Heart right ventricle (tissue), 16 donors: ENCODE results near the gene OR8D2. TPM values are rescaled to one million over a fixed set of nuclear protein-coding genes. Genes with fewer than 3 reads are reported as not detected.

Experiments
- ATAC-seq, 8 donors: fragments of 200-7000 bp; cut with Tn5 transposase; one replicate each; pipeline ENCODE4 v1.9.1; 2020; ENCODE audit warnings: mild to moderate bottlenecking in 8 of 8, moderate library complexity in 8 of 8, moderate number of reproducible peaks in 1 of 8
- DNase-seq, 2 donors: peaks; one replicate each; pipeline ENCODE4 v3.0.0-alpha.2; 2020
- H3K27ac ChIP-seq, 10 donors: fragments of 200-600 bp; sonication (generic) in 2 of 10; one replicate each; pipeline versions ENCODE4 v1.5.0 to v1.8.0; 2020 to 2022; ENCODE audit warnings: mild to moderate bottlenecking in 3 of 10
- H3K27me3 ChIP-seq, 7 donors: fragments of 200-600 bp; one replicate each; pipeline ENCODE4 v1.8.0; 2021 to 2022; ENCODE audit warnings: mild to moderate bottlenecking in 2 of 7
- H3K36me3 ChIP-seq, 9 donors: fragments of 200-600 bp; sonication (generic) in 1 of 9; one replicate each; pipeline versions ENCODE4 v1.5.0 to v1.8.0; 2020 to 2022; ENCODE audit warnings: mild to moderate bottlenecking in 2 of 9
- H3K4me1 ChIP-seq, 9 donors: fragments of 200-600 bp; sonication (generic) in 1 of 9; one replicate each; pipeline versions ENCODE4 v1.5.0 to v1.8.0; 2020 to 2022; ENCODE audit warnings: mild to moderate bottlenecking in 4 of 9
- H3K4me3 ChIP-seq, 10 donors: fragments of 200-600 bp; sonication (generic) in 2 of 10; one replicate each; pipeline versions ENCODE4 v1.5.0 to v1.8.0; 2020 to 2022; ENCODE audit warnings: mild to moderate bottlenecking in 7 of 10, moderate library complexity in 2 of 10
- H3K9me3 ChIP-seq, 11 donors: fragments of 200-600 bp in 10 of 11; sonication (generic) in 2 of 11; one replicate each; pipeline versions ENCODE4 v1.5.0 to v1.8.0; 2013 to 2022; ENCODE audit warnings: mild to moderate bottlenecking in 2 of 11, control low read depth in 1 of 11, moderate library complexity in 1 of 11
- WGBS, 2 donors: extraction: QIAGEN DNeasy Blood & Tissue Kit; methylation state at CpG; one replicate each; pipeline ENCODE4 v1.1.7; 2013; ENCODE audit warnings: inconsistent platforms in 1 of 2; 5-methylcytosine and 5-hydroxymethylcytosine counted together
- intact Hi-C, 10 donors: fragments of 100-400 bp; cut with DNase I; formaldehyde crosslinking; loops; one replicate each; pipeline versions ENCODE4 v1.11.1 to v1.14.2; 2022
- polyA plus RNA-seq, 2 donors: library from polyadenylated mRNA; stranded (reverse); fragments of 200-250 nt; gene quantifications; one replicate each; pipeline ENCODE4 v1.2.3, GENCODE V29; 2013
- total RNA-seq, 10 donors: library from RNA; stranded (reverse); fragmentation: NEBNext Ultra II Directional in 3 of 10; extraction: Animal tissue kit (Norgen Biotek cat#: 25700) in 3 of 10; gene quantifications; one replicate each; pipeline versions ENCODE4 v1.2.1 to v1.2.4, GENCODE V29; 2021 to 2023
- TF ChIP-seq, protein P1 (sequence below), 9 donors: fragments of 200-600 bp; sonication (generic) in 2 of 9; IDR thresholded peaks; one replicate each; pipeline versions ENCODE4 v1.5.0 to v1.8.0; 2021 to 2022; ENCODE audit warnings: antibody characterized with exemption in 9 of 9, mild to moderate bottlenecking in 5 of 9, moderate library complexity in 1 of 9
- donor health status: Arrhythmogenic right ventricular cardiomyopathy.
- donor health status: ischemic (EF 13 %, LVEDD 7.1; RV severe dilation, severe dysfunction).
- donor health status: healthy with polysubstance abuse.
- donor health status: DM: no; HTN: yes; CAD: no.
- donor health status: DM: no; HTN: no; CAD: no.
- donor health status: ischemic (EF 25% LVEDD 6.9; RV normal size, moderate dysfunction).
- donor health status: ischemic (EF 25% LVEDD 5.7; RV mildly dilated, moderate dysfunction).
- donor health status: healthy.
- donor health status: DM: yes; HTN: yes; CAD: no.
- donor health status: Ischemic cardiomyopathy.
- donor health status: ischemic (EF 35%, LVEDD 5.7; RV mildly dilated, moderate dysfunction).
- donor health status: nonischemic (EF 11% LVEDD 7.7; RV severe dilation, severe dysfunction).
- donor health status: DM: yes; HTN: yes; CAD: no.
- donor health status: PGD.
- donor health status: ischemic (EF 29% LVEDD 5.4; RV normal size, mild dysfunction).
- donor health status: nonischemic (EF 23%, LVEDD 6.1; RV moderate dilation, normal function).

The OR8D2 gene
- total and polyA plus RNA-seq, 12 donors = not detected

DNA sequence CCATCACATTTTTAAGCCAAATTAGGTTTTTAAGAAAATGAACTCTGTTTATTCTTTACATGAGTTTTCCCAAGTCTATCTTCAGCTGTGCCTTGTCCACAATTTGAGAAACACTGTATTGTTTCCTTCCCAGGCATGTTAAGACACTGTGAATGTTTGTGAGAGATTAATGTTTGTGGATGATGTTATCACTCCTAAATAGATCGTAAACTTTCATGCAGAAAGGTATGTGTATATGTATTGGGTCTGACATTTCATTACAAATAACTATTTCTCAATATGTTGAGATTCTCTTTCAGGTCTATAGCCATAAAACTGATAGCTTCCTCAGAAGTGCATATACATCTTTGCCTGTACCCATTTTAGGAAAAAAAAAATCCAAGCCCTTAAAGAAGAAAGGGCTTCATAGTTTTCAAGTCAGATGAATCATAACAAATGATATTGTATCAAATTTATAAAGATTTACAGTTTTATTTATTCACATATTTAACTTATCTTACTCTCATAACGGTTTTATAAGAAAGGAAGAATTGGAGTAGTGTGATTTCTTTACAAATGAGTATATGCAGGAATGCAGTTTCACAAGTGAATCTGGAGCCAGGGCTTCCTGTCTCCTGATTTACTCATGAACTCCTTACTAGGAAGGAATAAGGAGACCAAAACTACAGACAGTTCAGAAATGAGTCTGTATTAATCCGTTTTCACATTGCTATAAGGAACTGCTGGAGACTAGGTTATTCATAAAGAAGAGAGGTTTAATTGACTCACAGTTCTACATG is 17.5 kb downstream of the OR8D2 start:
- DNase-seq (no peak), ATAC-seq (no peak)
- H3K9me3 ChIP-seq = peaks cover 0 to 6% (median 0%) of the 10 kb centered on the region in 11 donors
- intact Hi-C loops = no loop called here
- H3K4me1 ChIP-seq = peaks cover 0 to 4% (median 0%) of the 10 kb centered on the region in 9 donors
- H3K36me3 ChIP-seq = no peaks in the 10 kb centered on the region
- WGBS, 2 donors = 48 to 53% methylated on average over 3 of the region's 3 CpGs
- no peaks in the 10 kb centered on the region for H3K27me3 ChIP-seq
- no peak overlapping the region for H3K4me3 ChIP-seq
- TF ChIP-seq, protein P1, sequence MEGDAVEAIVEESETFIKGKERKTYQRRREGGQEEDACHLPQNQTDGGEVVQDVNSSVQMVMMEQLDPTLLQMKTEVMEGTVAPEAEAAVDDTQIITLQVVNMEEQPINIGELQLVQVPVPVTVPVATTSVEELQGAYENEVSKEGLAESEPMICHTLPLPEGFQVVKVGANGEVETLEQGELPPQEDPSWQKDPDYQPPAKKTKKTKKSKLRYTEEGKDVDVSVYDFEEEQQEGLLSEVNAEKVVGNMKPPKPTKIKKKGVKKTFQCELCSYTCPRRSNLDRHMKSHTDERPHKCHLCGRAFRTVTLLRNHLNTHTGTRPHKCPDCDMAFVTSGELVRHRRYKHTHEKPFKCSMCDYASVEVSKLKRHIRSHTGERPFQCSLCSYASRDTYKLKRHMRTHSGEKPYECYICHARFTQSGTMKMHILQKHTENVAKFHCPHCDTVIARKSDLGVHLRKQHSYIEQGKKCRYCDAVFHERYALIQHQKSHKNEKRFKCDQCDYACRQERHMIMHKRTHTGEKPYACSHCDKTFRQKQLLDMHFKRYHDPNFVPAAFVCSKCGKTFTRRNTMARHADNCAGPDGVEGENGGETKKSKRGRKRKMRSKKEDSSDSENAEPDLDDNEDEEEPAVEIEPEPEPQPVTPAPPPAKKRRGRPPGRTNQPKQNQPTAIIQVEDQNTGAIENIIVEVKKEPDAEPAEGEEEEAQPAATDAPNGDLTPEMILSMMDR (IDR thresholded peaks at IDR 0.05) = no peak
- H3K27ac ChIP-seq = no peak overlapping the region

DNA sequence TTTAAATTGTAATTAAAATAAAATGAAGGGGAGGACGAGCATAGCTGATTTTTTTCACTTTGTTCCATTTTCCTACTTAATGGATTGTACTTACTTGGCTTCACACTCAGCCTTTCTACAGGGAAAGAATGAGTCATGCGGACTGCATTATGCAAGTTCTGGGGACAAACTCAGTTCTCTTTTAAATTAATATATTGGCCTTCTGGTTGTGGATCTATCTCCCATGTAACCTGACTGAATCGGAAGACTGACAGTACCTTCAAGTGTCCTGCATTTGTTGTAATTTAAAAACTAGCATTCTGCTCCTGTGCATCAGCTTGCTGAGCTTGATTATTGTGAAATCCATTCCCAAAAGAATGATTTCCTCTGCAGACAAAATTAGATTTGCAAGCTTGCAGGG is 18.4 kb downstream of the OR8D2 start:
- intact Hi-C loops = no loop called here
- H3K27ac ChIP-seq = no peak overlapping the region
- DNase-seq = no peak
- TF ChIP-seq, protein P1 (IDR thresholded peaks at IDR 0.05) = no peak
- no peaks in the 10 kb centered on the region for H3K27me3 ChIP-seq
- 78 to 84% methylated on average over 3 of the region's 3 CpGs for WGBS, 2 donors
- no peak overlapping the region for H3K4me3 ChIP-seq
- H3K9me3 ChIP-seq = peaks cover 0 to 6% (median 0%) of the 10 kb centered on the region in 11 donors
- H3K4me1 ChIP-seq = peaks cover 0 to 4% (median 0%) of the 10 kb centered on the region in 9 donors
- no peaks in the 10 kb centered on the region for H3K36me3 ChIP-seq
- ATAC-seq = peak in 1 of 8 donors; percentile 57

DNA sequence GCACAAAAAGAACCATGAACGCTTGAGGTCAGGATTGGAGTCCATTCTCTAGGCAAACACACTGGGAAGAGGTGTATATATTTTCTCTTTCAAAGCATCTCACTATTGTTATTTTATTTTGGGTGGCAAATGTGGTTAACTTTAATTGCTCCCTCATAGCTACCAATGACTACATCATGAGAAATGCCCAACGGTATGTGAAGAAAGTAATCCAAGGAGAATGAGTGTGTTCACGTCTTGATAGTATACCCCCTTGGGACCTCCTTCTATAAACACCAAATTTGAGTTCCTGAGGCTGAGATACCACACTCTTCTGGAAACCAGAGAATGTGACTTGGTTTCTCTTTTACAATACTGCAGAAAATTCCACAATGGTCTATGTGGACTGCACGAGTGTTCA is 22.1 kb downstream of the OR8D2 start:
- Histone ChIP-seq H3K27ac (no peak overlapping the region), H3K36me3 (no peaks in the 10 kb centered on the region), H3K9me3 (peaks cover 0 to 6% (median 0%) of the 10 kb centered on the region in 11 donors), H3K4me1 (peaks cover 0 to 4% (median 0%) of the 10 kb centered on the region in 9 donors), H3K4me3 (no peak overlapping the region), H3K27me3 (no peaks in the 10 kb centered on the region)
- ATAC-seq = no peak
- intact Hi-C loops = no loop called here
- no peak for DNase-seq
- TF ChIP-seq, protein P1 (IDR thresholded peaks at IDR 0.05) = no peak
- 69 to 71% methylated on average over 4 of the region's 4 CpGs for WGBS, 2 donors

DNA sequence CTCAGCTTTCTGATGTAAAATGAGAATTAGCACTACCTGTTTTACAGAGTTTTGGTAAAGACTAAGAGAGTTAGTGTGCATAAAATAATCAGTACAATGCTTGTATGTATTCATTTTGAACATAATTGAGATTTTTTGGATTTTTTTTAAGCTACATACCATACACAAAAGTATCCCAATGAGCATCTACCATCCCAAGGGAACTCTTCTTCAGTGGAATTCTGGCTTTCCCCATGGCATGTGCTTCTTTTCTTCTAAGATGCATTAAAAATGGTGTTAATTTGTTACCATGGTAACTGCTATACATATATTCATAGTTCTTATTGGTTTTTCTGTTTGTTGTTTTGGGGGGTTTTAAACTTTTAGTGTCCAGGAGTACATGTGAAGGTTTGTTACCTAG is 24.0 kb downstream of the OR8D2 start:
- no peak for ATAC-seq
- Histone ChIP-seq H3K36me3 (no peaks in the 10 kb centered on the region), H3K27me3 (no peaks in the 10 kb centered on the region), H3K27ac (no peak overlapping the region), H3K4me1 (no peaks in the 10 kb centered on the region), H3K4me3 (no peak overlapping the region), H3K9me3 (peaks cover 0 to 6% (median 0%) of the 10 kb centered on the region in 11 donors)
- no peak for DNase-seq
- TF ChIP-seq, protein P1 (IDR thresholded peaks at IDR 0.05) = no peak
- intact Hi-C loops = no loop called here
